Measurements from ENCODE around the gene APOBEC3F. TPM values are rescaled to one million over a fixed set of nuclear protein-coding genes. Genes with fewer than 3 reads are reported as not detected.
"Not testable (repeated sequence)": the region's sequence is repeated elsewhere in the genome, so short reads cannot be mapped to it uniquely, and the experiment has no call there.

APOBEC3F gene
- total RNA-seq, 4 donors from 2014 or later: 0.44 to 2.7 (median 2.2) TPM

DNA sequence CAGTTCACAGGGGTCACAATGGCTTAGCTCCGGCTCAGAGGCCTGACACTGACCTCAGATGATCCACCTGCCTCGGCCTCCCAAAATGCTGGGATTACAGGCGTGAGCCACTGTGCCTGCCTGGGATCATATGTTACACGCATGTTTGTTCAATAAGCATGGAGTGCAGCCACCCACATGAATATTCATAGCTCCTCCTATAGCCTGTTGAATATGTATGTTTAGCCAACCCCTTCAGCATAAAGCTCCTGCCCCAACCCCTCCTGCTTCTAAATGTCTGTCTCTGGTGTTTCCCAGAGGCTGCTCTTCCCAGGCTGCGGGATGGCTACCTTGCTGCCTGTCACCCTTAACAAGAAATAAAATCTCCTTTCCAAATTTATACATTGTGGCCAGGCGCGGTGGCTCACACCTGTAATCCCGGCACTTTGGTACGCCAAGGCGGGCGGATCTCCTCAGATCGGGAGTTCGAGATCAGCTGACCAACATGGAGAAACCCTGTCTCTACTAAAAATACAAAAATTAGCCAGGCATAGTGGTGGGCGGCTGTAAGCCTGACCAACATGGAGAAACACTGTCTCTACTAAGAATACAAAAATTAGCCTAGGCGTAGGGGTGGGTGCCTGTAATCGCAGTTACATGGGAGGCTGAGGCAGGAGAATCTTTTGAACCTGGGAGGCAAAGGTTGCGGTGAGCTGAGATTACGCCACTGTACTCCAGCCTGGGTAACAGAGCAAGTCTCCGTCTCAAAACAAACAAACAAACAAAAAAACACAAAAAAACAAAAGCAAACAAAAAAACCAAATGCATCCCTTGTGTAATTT lies 1.1 kb upstream of the APOBEC3F start:
- Histone ChIP-seq H3K9me3 (no peaks in the 10 kb centered on the region), H3K27ac (peak overlapping the region; percentile 82 to 95 (median 90)), H3K27me3 (no peaks in the 10 kb centered on the region), H3K36me3 (peaks cover 0 to 10% (median 0%) of the 10 kb centered on the region in 3 donors), H3K4me3 (peak overlapping the region in 2 of 4 donors; percentile 64 to 74), H3K4me1 (peaks cover 0 to 18% (median 11%) of the 10 kb centered on the region in 3 donors)
- DNase-seq: no peak
- intact Hi-C loops (cut with DNase I): no loop called here
- TF ChIP-seq CTCF (IDR thresholded peaks at IDR 0.05) (no peak), POLR2A (IDR thresholded peaks at IDR 0.05) (no peak)
- 73 to 90% methylated on average over 12 to 16 of the region's 19 CpGs for WGBS, 2 donors

DNA sequence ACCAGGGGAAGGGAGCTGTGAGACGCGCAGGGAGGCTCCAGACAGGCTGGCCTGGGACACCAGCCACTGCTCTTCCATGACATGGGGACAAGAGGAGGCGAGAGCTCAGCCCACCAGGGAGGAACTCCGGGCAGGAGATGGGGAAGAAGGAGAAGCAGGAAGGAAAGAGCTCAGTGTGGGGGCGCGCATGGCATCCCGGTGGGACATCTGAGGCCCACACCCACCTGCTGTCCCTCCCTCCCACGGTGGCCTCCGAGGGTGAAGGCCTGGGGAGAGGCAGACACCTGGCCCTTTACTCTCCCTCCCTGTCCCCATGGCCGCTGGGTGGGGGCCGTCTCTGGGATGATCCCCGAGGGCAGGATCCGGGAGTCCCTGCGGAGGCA lies 518 bp upstream of the APOBEC3F start:
- H3K9me3 ChIP-seq; DNase-seq; intact Hi-C loops (cut with DNase I); H3K27me3 ChIP-seq: not testable (repeated sequence)
- Histone ChIP-seq H3K4me3 (peak overlapping the region; percentile 52 to 74 (median 60)), H3K36me3 (peaks cover 0 to 15% (median 0%) of the 10 kb centered on the region in 3 donors), H3K27ac (peak overlapping the region; percentile 82 to 95 (median 90)), H3K4me1 (peaks cover 0 to 18% (median 11%) of the 10 kb centered on the region in 3 donors)
- 28 to 59% methylated on average over 5 to 9 of the region's 14 CpGs for WGBS, 2 donors

DNA sequence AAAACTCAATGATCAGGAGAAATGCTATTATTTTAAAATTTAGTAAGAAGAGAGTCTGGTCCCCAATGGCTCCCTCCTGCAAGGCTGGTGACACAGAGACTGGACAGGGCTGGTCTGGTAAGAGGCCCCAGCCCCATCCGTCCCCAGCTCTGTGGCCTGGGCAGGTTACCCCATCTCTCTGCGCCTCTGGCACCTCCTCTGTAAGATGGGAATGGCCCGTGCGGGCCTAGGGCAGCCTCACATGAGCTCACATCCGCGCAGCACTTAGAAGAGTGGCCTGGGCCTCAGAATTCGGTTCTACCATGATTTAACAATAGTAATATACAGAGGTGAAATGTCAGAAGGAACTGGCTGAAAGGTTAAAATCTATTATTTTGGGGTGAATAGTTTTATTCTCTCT lies 1.2 kb downstream of the APOBEC3F start:
- Histone ChIP-seq H3K27ac (no peak overlapping the region), H3K27me3 (no peaks in the 10 kb centered on the region), H3K4me3 (no peak overlapping the region), H3K9me3 (no peaks in the 10 kb centered on the region), H3K4me1 (peaks cover 0 to 18% (median 11%) of the 10 kb centered on the region in 3 donors), H3K36me3 (peaks cover 0 to 26% (median 0%) of the 10 kb centered on the region in 3 donors)
- WGBS, 2 donors: 84 to 94% methylated on average over 4 to 7 of the region's 7 CpGs
- TF ChIP-seq CTCF (IDR thresholded peaks at IDR 0.05): no peak
- TF ChIP-seq POLR2A (IDR thresholded peaks at IDR 0.05): no peak
- intact Hi-C loops (cut with DNase I): no loop called here
- DNase-seq: no peak

GRCh38 chr22:39043063-39043462 lies 2.4 kb downstream of the APOBEC3F start:
- H3K9me3 ChIP-seq; intact Hi-C loops (cut with DNase I); DNase-seq; H3K27me3 ChIP-seq; H3K27ac ChIP-seq; H3K4me3 ChIP-seq: not testable (repeated sequence)
- H3K4me1 ChIP-seq: peaks cover 0 to 18% (median 11%) of the 10 kb centered on the region in 3 donors
- WGBS, 2 donors: 93 to 96% methylated on average over 18 of the region's 18 CpGs
- peaks cover 0 to 26% (median 0%) of the 10 kb centered on the region in 3 donors for H3K36me3 ChIP-seq

DNA sequence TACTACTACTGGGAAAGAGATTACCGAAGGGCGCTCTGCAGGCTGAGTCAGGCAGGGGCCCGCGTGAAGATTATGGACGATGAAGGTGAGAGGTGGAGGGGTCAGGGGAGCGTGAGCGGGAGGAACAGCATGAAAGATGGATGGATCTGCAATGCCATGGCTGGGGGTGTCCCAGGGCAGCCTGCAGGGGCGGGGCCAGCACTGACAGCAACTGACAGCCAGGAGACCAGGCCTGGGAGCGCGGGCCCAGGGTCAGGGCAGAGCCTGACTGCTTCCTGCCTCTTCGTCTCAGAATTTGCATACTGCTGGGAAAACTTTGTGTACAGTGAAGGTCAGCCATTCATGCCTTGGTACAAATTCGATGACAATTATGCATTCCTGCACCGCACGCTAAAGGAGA lies 4.5 kb downstream of the APOBEC3F start:
- H3K27me3 ChIP-seq; H3K9me3 ChIP-seq; DNase-seq; H3K27ac ChIP-seq; intact Hi-C loops (cut with DNase I); H3K4me3 ChIP-seq: not testable (repeated sequence)
- whole genome bisulfite sequencing, 2 donors: 80 to 88% methylated on average over 7 to 14 of the region's 14 CpGs
- Histone ChIP-seq H3K36me3 (peaks cover 0 to 26% (median 0%) of the 10 kb centered on the region in 3 donors), H3K4me1 (peaks cover 0 to 14% (median 11%) of the 10 kb centered on the region in 3 donors)

- DNase-seq; H3K4me3 ChIP-seq; H3K27ac ChIP-seq; intact Hi-C loops (cut with DNase I); H3K9me3 ChIP-seq; H3K27me3 ChIP-seq; H3K4me1 ChIP-seq: not testable (repeated sequence)
- H3K36me3 ChIP-seq: peaks cover 0 to 16% (median 0%) of the 10 kb centered on the region in 3 donors
- WGBS, 2 donors: 61 to 68% methylated on average over 7 of the region's 7 CpGs
Observed at GRCh38 chr22:39049486-39049885, 8.8 kb downstream of the APOBEC3F start.

DNA sequence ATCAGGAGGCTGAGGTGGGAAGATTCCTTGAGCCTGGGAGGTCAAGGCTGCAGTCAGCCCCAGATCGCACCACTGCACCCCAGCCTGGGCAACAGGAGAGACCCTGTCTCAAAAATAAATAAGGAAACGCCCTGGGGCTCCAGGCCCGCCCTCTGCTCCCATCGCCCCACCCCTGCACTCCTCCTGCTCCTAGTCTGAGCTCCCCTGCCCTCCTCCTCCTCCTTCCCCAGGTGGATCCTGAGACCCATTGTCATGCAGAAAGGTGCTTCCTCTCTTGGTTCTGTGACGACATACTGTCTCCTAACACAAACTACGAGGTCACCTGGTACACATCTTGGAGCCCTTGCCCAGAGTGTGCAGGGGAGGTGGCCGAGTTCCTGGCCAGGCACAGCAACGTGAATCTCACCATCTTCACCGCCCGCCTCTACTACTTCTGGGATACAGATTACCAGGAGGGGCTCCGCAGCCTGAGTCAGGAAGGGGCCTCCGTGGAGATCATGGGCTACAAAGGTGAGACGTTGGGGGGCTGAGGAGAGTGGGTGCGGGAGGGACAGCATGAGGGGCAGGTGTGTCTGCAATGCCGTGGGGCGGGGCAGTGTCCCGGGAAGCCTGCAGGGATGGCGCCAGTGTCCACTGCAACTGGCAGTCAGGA lies 11.3 kb downstream of the APOBEC3F start:
- H3K36me3 ChIP-seq; H3K9me3 ChIP-seq; H3K4me3 ChIP-seq; intact Hi-C loops (cut with DNase I); H3K27ac ChIP-seq; DNase-seq; H3K27me3 ChIP-seq; H3K4me1 ChIP-seq: not testable (repeated sequence)
- 66 to 85% methylated on average over 4 to 8 of the region's 18 CpGs for WGBS, 2 donors
